HPDE6-E6E7 (cell line): ENCODE data around the gene ADGRA3.

Experiments used
- DNase-seq: peaks from one replicate; pipeline ENCODE4 v3.0.0; 2011; ENCODE audit warnings: missing footprints; ENCODE audit errors: extremely low spot score

ADGRA3 gene

GRCh38 chr4:22508376-22508775, 7.5 kb downstream of the ADGRA3 start:
- no peak for DNase-seq

- DNase-seq: no peak
These were observed 10.9 kb downstream of the ADGRA3 start for GRCh38 chr4:22504922-22505321.

GRCh38 chr4:22504447-22504846, 11.4 kb downstream of the ADGRA3 start:
- DNase-seq: no peak

GRCh38 chr4:22502895-22503814, 12.7 kb downstream of the ADGRA3 start:
- no peak for DNase-seq

GRCh38 chr4:22501715-22502095, 14.2 kb downstream of the ADGRA3 start:
- no peak for DNase-seq

- peak; percentile 83 for DNase-seq
These were observed 14.8 kb downstream of the ADGRA3 start for GRCh38 chr4:22500831-22501714.

GRCh38 chr4:22500128-22500611, 15.7 kb downstream of the ADGRA3 start:
- DNase-seq: no peak

- DNase-seq: no peak
These were observed 17.0 kb downstream of the ADGRA3 start for GRCh38 chr4:22498866-22499265.

- DNase-seq: no peak
These were observed 19.6 kb downstream of the ADGRA3 start for GRCh38 chr4:22496165-22496813.

GRCh38 chr4:22493523-22493922, 22.3 kb downstream of the ADGRA3 start:
- DNase-seq: no peak

- no peak for DNase-seq
These were observed 22.9 kb downstream of the ADGRA3 start for GRCh38 chr4:22492987-22493386.

- DNase-seq: no peak
These were observed 23.9 kb downstream of the ADGRA3 start for GRCh38 chr4:22491939-22492338.

- DNase-seq: no peak
These were observed 25.0 kb downstream of the ADGRA3 start for GRCh38 chr4:22490718-22491315.

GRCh38 chr4:22488106-22488505, 27.8 kb downstream of the ADGRA3 start:
- DNase-seq: no peak

GRCh38 chr4:22487328-22487727, 28.5 kb downstream of the ADGRA3 start:
- DNase-seq: no peak

GRCh38 chr4:22486276-22486675, 29.6 kb downstream of the ADGRA3 start:
- DNase-seq: no peak

GRCh38 chr4:22485737-22486136, 30.1 kb downstream of the ADGRA3 start:
- DNase-seq: no peak

- DNase-seq: peak; percentile 66
These were observed 32.3 kb downstream of the ADGRA3 start for GRCh38 chr4:22483551-22483981.

- DNase-seq: no peak
These were observed 33.4 kb downstream of the ADGRA3 start for GRCh38 chr4:22482250-22483127.

GRCh38 chr4:22480675-22481327, 35.1 kb downstream of the ADGRA3 start:
- DNase-seq: no peak
